Activated CD4-positive, alpha-beta memory T cell treated with anti-CD3 and anti-CD28 coated beads, Interleukin-2, amount 10 ng/mL, durations not matched to agents 7 days and 5 days (primary cell): ENCODE measurements around the gene UBE3A. TPM values are rescaled to one million over a fixed set of nuclear protein-coding genes. Genes with fewer than 3 reads are reported as not detected.
"Not testable (repeated sequence)": the region's sequence is repeated elsewhere in the genome, so short reads cannot be mapped to it uniquely, and the experiment has no call there.

Experiments used
- CTCF ChIA-PET: fragments of 350-600 bp; sonication (Branson Sonifier 250); formaldehyde crosslinking; loops from one replicate; lab custom pipeline; 2021; ENCODE audit warnings: antibody characterized with exemption, inconsistent platforms; lab: Charles Lee
- POLR2A ChIA-PET: fragments of 350-600 bp; sonication (Branson Sonifier 250); formaldehyde crosslinking; loops from one replicate; lab custom pipeline; 2021; ENCODE audit warnings: antibody characterized with exemption; lab: Charles Lee
- DNase-seq: peaks from one replicate; pipeline ENCODE4 v3.0.0-alpha.2; 2020
- H3K27ac Mint-ChIP-seq: one replicate; pipeline ENCODE4 v1.8.0; 2021; ENCODE audit warnings: mild to moderate bottlenecking, mixed read lengths
- H3K27me3 Mint-ChIP-seq: one replicate; pipeline ENCODE4 v1.8.0; 2021; ENCODE audit warnings: mixed read lengths
- H3K36me3 Mint-ChIP-seq: one replicate; pipeline ENCODE4 v1.8.0; 2021; ENCODE audit warnings: low read depth, mixed read lengths
- H3K4me1 Mint-ChIP-seq: one replicate; pipeline ENCODE4 v1.8.0; 2021; ENCODE audit warnings: mixed read lengths
- H3K4me3 Mint-ChIP-seq: one replicate; pipeline ENCODE4 v1.8.0; 2021; ENCODE audit warnings: mild to moderate bottlenecking, mixed read lengths
- H3K9me3 Mint-ChIP-seq: one replicate; pipeline ENCODE4 v1.8.0; 2021; ENCODE audit warnings: mixed read lengths
- total RNA-seq, 2 experiments: library from RNA; stranded (reverse); gene quantifications; one replicate each; pipeline ENCODE4 v1.2.3, GENCODE V29; 2021

UBE3A gene
- total RNA-seq, 2 experiments from 2014 or later, result 74.9 to 82.2 TPM

DNA sequence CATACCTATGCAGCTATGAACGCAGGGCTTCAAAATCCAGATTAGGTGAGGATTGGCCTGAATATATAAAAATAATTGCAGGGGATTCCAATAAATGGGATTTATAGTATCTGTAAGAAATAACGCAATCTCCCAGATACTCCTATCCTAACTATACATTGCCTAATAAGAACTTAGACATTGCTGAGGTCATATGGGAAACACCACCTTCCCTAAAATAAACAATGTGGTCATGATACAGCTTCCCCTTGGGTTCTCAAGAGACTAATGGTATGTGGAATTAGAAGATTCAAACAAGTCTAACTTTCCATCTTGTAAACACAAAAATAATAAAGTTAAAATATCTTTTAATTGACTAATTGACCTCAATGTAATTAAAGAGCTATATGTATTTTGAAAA is 28.2 kb downstream of the UBE3A start:
- H3K9me3 Mint-ChIP-seq, result peaks cover 5% of the 10 kb centered on the region
- no peaks in the 10 kb centered on the region for H3K27me3 Mint-ChIP-seq
- ChIA-PET CTCF (interaction anchor here (0.5 kb wide), 1 partner anchor 79 kb away, joined by 6 read pairs; no protein-coding TSS in a partner anchor), POLR2A (no interaction called here)
- peaks cover 12% of the 10 kb centered on the region for H3K4me1 Mint-ChIP-seq
- H3K4me3 Mint-ChIP-seq, result no peak overlapping the region
- no peak overlapping the region for H3K27ac Mint-ChIP-seq
- H3K36me3 Mint-ChIP-seq, result peaks cover 42% of the 10 kb centered on the region
- DNase-seq, result no peak

DNA sequence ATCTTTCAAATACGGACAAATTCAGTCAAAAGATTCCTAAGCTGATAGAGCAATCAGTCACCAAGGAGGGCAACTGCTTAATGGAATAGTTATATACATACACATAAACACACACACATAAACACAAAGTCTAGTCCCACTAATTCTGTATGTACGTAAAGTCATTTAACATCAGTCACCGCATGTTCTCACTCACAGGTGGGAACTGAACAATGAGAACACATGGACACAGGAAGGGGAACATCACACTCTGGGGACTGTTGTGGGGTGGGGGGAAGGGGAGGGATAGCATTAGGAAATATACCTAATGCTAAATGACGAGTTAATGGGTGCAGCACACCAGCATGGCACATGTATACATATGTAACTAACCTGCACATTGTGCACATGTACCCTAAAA is 29.1 kb downstream of the UBE3A start:
- DNase-seq, H3K4me3 Mint-ChIP-seq, POLR2A ChIA-PET, H3K9me3 Mint-ChIP-seq, H3K27ac Mint-ChIP-seq, H3K27me3 Mint-ChIP-seq: not testable (repeated sequence)
- Mint-ChIP-seq H3K36me3 (peaks cover 46% of the 10 kb centered on the region), H3K4me1 (peaks cover 12% of the 10 kb centered on the region)
- CTCF ChIA-PET, result interaction anchor here (0.7 kb wide), 1 partner anchor 8 kb away, joined by 3 read pairs; no protein-coding TSS in a partner anchor

DNA sequence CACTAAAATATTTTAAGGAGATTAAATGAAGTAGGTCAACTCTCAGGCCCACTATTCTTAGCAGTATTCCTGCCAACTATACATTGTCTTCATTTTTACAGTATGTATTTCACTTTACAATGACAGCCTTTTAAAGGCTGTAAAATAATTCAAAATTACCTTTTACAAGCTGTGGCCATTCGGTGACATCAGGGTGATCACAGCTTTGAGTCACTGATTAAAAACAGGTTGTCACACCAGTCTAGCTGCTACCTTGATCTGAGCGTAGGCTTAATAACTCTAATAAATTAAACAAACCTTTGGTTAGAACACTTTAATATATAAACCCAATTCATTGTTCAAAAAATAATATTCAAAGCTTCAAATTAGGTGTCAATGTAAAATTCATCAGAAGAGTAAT is 29.9 kb downstream of the UBE3A start:
- H3K9me3 Mint-ChIP-seq, result peaks cover 3% of the 10 kb centered on the region
- ChIA-PET POLR2A (no interaction called here), CTCF (no interaction called here)
- DNase-seq, result no peak
- no peak overlapping the region for H3K4me3 Mint-ChIP-seq
- peaks cover 51% of the 10 kb centered on the region for H3K36me3 Mint-ChIP-seq
- H3K27ac Mint-ChIP-seq, result no peak overlapping the region
- H3K27me3 Mint-ChIP-seq, result no peaks in the 10 kb centered on the region
- peaks cover 10% of the 10 kb centered on the region for H3K4me1 Mint-ChIP-seq

DNA sequence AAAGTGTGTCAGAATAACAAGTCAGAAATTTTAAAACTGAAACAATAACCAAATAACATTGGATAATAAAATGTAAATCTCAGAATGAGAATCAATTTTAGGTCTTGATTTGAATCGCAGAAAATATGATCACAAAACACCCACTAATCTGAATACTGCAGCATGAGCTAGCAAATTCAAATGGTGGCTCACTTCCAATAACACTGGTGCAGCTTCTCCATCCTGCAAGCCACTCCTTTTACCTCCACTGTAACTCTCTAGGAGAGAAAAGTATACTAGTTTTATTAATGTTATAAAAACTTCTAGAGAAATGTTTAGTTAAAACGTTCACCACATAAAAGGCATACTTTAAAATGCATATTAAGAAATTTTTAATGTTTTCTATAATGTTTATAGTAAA is 30.4 kb downstream of the UBE3A start:
- Mint-ChIP-seq H3K4me1 (peaks cover 10% of the 10 kb centered on the region), H3K36me3 (peaks cover 52% of the 10 kb centered on the region), H3K27ac (no peak overlapping the region), H3K9me3 (peaks cover 3% of the 10 kb centered on the region), H3K4me3 (no peak overlapping the region), H3K27me3 (no peaks in the 10 kb centered on the region)
- ChIA-PET POLR2A (no interaction called here), CTCF (no interaction called here)
- no peak for DNase-seq

DNA sequence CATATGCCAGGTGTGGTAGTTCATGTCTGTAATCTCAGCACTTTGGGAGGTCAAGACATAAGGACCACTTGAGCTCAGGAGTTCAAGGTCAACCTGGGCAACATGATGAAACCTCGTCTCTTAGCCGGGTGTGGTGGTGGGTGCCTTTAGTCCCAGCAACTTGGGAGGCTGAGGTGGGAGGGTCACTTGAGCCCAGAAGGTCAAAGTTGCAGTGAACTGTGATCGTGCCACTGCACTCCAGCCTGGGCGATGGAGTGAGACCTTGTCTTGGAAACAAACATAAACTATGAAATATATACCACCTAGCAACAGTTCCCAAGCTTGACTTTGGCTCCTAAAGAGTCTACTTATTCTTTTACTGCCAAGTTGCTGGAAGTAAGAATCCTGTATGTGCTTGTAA is 30.9 kb downstream of the UBE3A start:
- Mint-ChIP-seq H3K36me3 (peaks cover 57% of the 10 kb centered on the region), H3K9me3 (peaks cover 3% of the 10 kb centered on the region), H3K27me3 (no peaks in the 10 kb centered on the region), H3K27ac (no peak overlapping the region), H3K4me3 (no peak overlapping the region), H3K4me1 (peaks cover 10% of the 10 kb centered on the region)
- DNase-seq, result no peak
- CTCF ChIA-PET, result no interaction called here
- POLR2A ChIA-PET, result no interaction called here

DNA sequence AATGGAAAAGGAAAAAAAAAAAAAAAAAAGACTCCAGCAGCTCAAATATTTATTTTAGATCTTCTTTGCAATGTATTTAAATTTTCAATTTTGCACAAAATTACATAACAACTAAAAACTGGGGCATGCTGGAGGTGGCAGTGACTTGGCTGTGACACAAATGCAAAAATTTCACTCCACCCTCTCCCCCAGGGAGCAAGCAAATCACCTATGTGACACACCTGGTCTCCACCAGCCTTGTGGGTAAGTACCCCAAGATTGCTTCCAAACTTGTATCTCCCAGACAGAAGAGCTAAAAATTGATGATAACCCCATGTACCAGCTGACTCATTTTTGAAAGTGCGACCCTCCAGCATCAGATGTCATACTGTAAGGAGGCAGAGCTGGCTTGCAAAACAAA is 32.0 kb downstream of the UBE3A start:
- ChIA-PET CTCF (no interaction called here), POLR2A (no interaction called here)
- no peak for DNase-seq
- Mint-ChIP-seq H3K27me3 (no peaks in the 10 kb centered on the region), H3K36me3 (peaks cover 63% of the 10 kb centered on the region), H3K27ac (no peak overlapping the region), H3K9me3 (peaks cover 5% of the 10 kb centered on the region), H3K4me1 (peaks cover 10% of the 10 kb centered on the region), H3K4me3 (no peak overlapping the region)

DNA sequence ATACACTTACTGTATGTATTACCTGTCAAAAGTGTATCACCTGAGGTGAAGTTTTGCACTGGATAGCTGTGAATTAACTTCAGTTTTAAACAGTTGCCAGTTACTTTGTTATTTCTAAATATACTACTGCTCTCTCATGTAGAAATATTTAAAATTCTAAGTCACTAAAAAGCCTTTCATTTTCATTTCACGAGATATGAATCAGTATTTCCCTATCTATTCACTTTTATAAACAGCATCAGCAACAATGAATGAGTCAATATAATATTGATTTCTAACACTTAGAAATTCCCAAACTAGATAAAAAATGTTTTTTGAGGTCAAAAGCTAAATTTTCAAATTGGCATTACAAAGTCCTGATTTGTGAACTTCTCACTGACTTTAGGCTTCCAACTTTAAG is 32.6 kb downstream of the UBE3A start:
- Mint-ChIP-seq H3K4me1 (peaks cover 10% of the 10 kb centered on the region), H3K4me3 (no peak overlapping the region), H3K27me3 (no peaks in the 10 kb centered on the region), H3K9me3 (peaks cover 5% of the 10 kb centered on the region), H3K27ac (no peak overlapping the region), H3K36me3 (peaks cover 64% of the 10 kb centered on the region)
- no peak for DNase-seq
- ChIA-PET CTCF (no interaction called here), POLR2A (no interaction called here)

DNA sequence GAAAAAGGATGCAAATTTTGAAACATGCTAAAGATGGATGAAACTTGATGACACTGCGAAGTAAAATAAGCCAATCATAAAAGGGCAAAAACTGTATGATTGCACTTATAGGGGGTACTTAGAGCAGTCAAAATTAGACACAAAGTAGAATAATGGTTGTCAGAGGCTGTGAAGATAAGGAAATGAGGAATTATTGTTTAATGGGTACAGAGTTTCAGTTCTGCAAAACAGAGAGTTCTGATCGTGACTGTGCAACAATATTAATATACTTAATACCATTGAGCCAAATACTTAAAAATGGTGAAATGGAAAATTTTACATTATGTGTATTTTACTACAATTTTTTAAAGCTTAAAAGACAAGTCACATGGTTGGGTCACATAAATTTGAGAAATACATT is 35.1 kb downstream of the UBE3A start:
- Mint-ChIP-seq H3K36me3 (peaks cover 67% of the 10 kb centered on the region), H3K27ac (no peak overlapping the region), H3K4me1 (peaks cover 8% of the 10 kb centered on the region), H3K4me3 (no peak overlapping the region), H3K27me3 (no peaks in the 10 kb centered on the region), H3K9me3 (peaks cover 9% of the 10 kb centered on the region)
- DNase-seq, result no peak
- CTCF ChIA-PET, result no interaction called here
- POLR2A ChIA-PET, result no interaction called here

DNA sequence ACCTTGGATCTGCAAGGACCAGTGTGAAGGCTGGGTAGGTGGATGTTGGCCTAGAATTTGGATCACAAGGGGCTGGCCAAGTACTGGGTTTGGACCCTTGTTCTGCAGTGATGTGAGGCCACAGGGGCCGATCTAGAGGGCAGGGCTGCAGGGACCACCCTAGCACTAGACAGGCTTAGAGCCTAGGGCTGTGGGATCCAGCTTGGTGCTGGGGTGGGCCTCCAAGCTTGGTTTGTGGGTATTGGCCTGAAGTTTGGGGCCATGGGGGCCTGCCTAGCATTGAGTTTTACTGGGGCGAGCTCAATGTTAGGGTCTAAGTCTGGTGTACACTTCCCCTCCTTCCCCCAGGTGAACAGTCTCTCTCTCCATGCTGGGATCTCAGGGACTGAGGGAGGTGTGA is 36.5 kb downstream of the UBE3A start:
- Mint-ChIP-seq H3K36me3 (peaks cover 75% of the 10 kb centered on the region), H3K27me3 (no peaks in the 10 kb centered on the region), H3K4me3 (no peak overlapping the region), H3K27ac (no peak overlapping the region), H3K4me1 (peaks cover 8% of the 10 kb centered on the region), H3K9me3 (peaks cover 9% of the 10 kb centered on the region)
- POLR2A ChIA-PET, result no interaction called here
- CTCF ChIA-PET, result no interaction called here
- DNase-seq, result no peak

DNA sequence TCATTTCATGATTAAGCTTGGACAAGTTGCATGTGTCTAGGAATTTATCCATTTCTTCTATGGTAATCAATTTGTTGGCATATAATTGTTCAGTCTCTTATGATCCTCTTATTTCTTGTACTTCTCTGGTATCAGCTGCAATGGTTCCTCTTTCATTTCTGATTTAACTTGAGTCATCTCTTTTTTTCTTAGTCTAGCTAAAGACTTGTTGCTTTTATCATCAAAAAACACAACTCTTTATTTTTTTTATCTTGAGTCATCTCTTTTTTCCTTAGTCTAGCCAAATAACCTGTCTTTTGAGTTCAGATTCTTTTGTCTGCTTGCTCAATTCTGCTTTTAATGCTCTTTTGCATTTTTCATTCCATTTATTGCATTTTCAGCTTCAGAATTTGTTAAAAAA is 37.3 kb downstream of the UBE3A start:
- POLR2A ChIA-PET, result no interaction called here
- CTCF ChIA-PET, result interaction anchor here (0.6 kb wide), 1 partner anchor 21 kb away, joined by 3 read pairs; no protein-coding TSS in a partner anchor
- H3K4me3 Mint-ChIP-seq, result no peak overlapping the region
- no peaks in the 10 kb centered on the region for H3K27me3 Mint-ChIP-seq
- peaks cover 3% of the 10 kb centered on the region for H3K4me1 Mint-ChIP-seq
- H3K27ac Mint-ChIP-seq, result no peak overlapping the region
- H3K9me3 Mint-ChIP-seq, result peaks cover 9% of the 10 kb centered on the region
- H3K36me3 Mint-ChIP-seq, result peaks cover 69% of the 10 kb centered on the region
- no peak for DNase-seq

DNA sequence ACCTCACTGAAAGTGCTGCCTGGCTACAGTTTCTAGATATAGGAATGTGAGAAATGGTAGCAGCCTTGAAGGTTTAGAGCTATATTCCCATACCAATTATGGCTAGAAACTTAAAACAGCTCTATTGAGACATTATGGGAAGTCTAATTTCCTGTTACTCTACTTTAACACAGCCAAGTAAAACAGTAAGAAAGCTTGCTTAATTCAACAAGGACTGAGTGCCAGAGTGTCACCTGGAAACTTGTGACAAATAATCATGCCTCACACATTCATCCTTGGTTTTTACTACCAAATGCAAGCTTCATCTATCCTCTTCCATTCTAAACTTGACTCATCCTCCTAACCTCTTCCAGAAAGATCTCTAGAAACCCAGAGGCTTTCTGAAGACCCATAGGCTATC is 41.7 kb downstream of the UBE3A start:
- H3K9me3 Mint-ChIP-seq, result peaks cover 3% of the 10 kb centered on the region
- peaks cover 3% of the 10 kb centered on the region for H3K4me1 Mint-ChIP-seq
- ChIA-PET POLR2A (no interaction called here), CTCF (no interaction called here)
- H3K27me3 Mint-ChIP-seq, result no peaks in the 10 kb centered on the region
- no peak for DNase-seq
- peaks cover 45% of the 10 kb centered on the region for H3K36me3 Mint-ChIP-seq
- H3K27ac Mint-ChIP-seq, result no peak overlapping the region
- H3K4me3 Mint-ChIP-seq, result no peak overlapping the region

DNA sequence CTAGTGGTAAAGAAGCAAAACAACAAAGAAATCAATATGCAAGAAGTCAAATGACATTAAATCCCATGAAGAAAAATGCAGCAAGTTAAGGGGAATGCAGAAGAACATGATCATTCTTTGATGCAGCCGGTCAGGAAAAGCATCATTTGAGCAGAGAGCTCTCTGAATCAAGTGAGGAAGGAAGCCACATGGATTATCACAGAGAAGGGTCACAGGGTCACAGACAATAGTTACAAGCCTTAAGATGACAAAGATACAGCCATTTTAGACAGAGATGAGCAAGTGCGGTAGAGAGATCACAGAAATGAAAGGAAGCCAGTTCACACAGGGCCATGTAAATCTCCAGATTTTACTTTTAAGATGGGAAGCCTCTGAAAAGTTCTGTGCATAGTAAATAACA is 43.9 kb downstream of the UBE3A start:
- Mint-ChIP-seq H3K4me1 (peaks cover 3% of the 10 kb centered on the region), H3K36me3 (peaks cover 41% of the 10 kb centered on the region), H3K27ac (no peak overlapping the region), H3K27me3 (no peaks in the 10 kb centered on the region), H3K4me3 (no peak overlapping the region), H3K9me3 (peaks cover 3% of the 10 kb centered on the region)
- POLR2A ChIA-PET, result no interaction called here
- CTCF ChIA-PET, result no interaction called here
- no peak for DNase-seq

DNA sequence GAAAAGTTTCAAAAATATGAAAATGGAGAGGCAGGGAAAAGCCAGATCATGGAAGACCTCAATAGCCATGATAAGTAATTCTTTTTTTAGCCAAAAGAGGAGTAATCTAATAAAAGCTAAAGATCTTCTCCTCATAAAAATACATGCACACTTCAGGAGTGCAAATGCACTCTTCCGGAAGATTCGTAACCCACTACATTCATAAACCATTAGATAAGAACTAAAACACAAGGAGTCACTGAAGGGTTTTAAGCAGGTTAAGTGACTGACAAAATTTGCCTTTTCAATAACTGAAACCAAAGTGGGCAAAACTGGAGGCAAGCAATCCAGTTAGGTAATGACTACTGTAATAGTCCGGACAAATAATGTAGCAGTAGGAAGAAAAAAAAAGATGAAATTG is 46.0 kb downstream of the UBE3A start:
- no peak for DNase-seq
- ChIA-PET CTCF (no interaction called here), POLR2A (no interaction called here)
- peaks cover 7% of the 10 kb centered on the region for H3K9me3 Mint-ChIP-seq
- H3K27me3 Mint-ChIP-seq, result no peaks in the 10 kb centered on the region
- no peak overlapping the region for H3K27ac Mint-ChIP-seq
- H3K4me3 Mint-ChIP-seq, result no peak overlapping the region
- peaks cover 3% of the 10 kb centered on the region for H3K4me1 Mint-ChIP-seq
- peaks cover 49% of the 10 kb centered on the region for H3K36me3 Mint-ChIP-seq

DNA sequence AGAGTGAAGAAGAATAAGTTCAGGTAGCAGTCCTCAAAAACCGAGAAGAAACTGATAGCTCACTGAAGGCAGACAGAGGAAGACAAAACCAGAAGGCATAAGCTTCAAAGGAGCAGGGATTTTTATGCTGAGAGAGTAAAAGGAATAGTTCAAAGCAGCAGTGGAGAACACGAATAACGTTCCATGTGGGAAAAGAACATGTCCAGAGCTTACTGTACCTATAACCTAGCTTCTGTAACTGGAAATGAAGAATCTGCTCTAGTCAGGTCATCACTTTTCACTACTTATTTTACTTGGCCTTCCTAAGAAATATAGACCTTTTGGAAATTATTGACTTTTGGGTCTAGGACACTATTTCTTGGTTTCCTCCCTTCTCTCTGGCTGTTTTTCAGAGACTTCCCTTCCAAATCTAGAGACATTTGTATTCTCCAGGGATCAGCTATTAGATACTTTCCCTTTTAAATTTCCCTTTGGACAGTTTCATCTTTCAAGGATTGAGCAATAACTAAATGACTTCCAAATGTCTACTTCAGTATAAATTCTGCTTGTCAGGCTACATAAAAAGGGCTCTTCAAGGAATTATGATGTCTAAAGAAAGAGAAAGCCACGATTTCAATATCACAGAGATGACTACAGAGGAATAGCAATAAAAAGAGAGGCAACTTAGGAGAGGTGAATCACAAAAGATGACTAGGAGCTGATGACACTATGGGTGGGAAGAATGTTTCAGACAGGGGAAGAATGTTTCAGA is 46.7 kb downstream of the UBE3A start:
- DNase-seq, result no peak
- Mint-ChIP-seq H3K4me3 (no peak overlapping the region), H3K27me3 (no peaks in the 10 kb centered on the region), H3K36me3 (peaks cover 50% of the 10 kb centered on the region), H3K9me3 (peaks cover 11% of the 10 kb centered on the region), H3K4me1 (peaks cover 3% of the 10 kb centered on the region), H3K27ac (no peak overlapping the region)
- POLR2A ChIA-PET, result no interaction called here
- CTCF ChIA-PET, result no interaction called here
